HG02642 (cell line): ENCODE measurements around the gene TRIM54.
"Not testable (repeated sequence)": the region's sequence is repeated elsewhere in the genome, so short reads cannot be mapped to it uniquely, and the experiment has no call there.

Experiments used
- ATAC-seq: cut with Tn5 transposase; IDR thresholded peaks from one replicate; pipeline ENCODE4 v1.9.1; 2021; ENCODE audit warnings: mild to moderate bottlenecking; ENCODE audit not compliant: unreplicated experiment, poor library complexity

The TRIM54 gene

DNA sequence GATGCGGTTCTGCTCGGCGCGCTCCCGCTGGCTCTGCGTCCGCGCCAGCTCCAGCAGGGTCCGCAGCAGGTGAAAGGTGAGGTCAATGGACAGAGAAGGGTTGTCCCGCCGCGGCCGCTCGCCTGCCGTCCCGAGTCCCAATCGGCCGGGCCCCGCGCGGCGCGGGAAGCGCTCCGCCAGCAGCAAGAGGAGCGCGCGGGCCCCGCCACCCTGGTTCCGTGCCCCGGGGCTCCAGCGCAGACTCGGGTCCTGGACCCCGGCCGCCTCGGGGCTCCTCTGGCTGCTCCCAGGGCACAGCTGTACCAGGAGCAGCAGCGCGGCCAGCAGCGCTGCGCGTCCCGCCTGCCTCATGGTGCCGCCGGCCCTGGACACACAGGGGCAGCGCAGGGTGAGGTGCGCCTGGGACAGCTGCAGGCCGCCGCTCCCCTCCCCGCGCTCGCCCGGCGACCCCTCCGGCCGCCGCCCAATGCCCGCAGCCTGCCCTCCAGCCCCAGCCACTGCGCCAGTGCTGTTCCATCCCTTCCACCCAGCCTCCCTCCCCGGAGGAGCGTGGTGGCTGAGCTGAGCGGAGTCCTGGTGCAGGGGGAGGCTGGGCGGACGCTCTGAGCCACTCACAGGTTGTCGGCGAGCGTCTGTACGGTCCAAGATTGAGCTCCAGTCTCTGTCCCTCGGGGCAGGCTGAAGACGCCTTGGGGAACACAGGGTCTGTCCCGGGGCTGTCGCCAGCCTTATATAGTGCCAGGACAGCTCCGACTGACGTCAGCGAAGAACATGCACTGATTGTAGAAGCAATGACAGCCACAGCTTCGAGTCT lies 25.5 kb downstream of the TRIM54 start:
- no peak for ATAC-seq

DNA sequence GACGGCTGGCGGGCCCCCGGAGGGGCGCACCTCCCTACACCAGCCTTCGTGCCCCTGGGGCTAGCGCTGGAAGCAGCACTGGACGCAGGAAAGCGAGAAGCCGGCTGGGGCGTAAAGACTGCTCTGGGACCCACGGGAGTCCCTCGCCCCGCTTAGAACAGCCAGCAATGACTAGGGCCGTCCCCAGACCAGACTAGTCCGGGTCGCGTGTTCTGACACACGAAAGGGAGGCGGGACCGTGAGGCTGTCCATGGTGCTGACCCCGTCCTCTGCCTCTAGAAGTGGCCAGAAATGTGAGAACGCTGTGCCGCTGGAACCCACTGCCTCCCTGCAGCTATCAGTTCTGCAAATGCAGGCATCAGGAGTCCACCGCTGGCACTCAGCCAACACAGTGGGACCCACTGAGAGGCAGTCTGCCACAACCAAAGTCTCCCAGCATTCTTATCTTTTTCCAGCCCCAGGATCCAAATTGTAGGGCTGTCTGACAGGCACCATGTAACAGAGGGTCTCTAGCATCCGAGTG lies 26.2 kb downstream of the TRIM54 start, which contains the start of gene UCN:
Gene UCN (minus strand): TSS at position 87 of the 523 bp plus-strand sequence. CDS start 550 bp downstream, outside the sequence.
- no peak for ATAC-seq

GRCh38 chr2:27309651-27310050 lies 27.4 kb downstream of the TRIM54 start:
- no peak for ATAC-seq

DNA sequence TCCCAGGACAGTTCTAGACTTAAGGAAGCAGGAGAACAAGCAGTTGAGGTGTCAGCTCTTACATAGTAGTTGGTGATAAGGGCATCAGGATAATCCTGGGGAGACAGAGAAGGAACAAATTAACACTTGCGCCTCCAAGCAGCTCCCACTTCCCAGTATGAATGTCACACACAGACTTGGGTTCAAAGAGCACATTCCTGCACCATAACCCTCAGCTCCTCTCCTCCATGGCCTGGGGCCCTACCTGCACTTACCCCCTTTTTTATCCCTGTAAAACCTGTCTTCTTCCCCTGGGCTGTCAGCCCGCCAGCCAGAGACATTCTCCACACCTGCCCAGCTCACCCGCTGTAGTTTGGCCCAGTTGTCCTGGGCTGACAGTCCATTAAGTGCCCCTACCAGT lies 29.9 kb downstream of the TRIM54 start:
- no peak for ATAC-seq

DNA sequence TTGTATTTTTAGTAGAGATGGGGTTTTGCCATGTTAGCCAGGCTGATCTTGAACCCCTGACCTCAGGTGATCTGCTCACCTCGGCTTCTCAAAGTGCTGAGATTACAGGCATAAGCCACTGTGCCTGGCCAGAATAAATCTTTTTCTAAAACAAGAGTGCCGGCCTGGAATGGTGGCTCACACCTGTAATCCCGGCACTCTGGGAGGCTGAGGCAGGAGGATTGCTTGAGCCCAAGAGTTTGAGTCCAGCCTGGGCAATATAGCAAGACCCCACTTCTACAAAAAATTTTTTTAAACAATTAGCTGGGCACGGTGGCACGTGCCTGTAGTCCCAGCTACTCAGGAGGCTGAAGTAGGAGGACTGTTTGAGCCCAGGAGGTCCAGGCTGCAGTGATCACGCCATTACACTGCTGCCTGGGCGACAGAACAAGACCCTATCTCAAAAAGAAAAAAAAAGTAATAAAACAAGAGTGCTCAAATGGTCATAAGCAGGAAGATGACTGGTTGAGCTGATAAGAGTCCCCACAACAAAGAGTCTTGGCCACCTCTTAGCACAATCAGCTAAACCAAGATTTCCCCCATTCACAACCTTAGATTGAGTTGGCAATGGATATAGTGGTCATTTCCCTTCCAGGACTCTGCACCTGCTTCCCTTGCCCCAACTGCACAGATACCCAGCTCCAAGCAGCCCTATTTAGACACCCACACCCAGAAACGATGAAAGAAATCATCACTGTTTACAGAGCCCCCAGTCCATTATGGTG lies 31.8 kb downstream of the TRIM54 start:
- ATAC-seq = no peak

GRCh38 chr2:27314709-27315108 lies 32.5 kb downstream of the TRIM54 start:
- ATAC-seq = no peak

DNA sequence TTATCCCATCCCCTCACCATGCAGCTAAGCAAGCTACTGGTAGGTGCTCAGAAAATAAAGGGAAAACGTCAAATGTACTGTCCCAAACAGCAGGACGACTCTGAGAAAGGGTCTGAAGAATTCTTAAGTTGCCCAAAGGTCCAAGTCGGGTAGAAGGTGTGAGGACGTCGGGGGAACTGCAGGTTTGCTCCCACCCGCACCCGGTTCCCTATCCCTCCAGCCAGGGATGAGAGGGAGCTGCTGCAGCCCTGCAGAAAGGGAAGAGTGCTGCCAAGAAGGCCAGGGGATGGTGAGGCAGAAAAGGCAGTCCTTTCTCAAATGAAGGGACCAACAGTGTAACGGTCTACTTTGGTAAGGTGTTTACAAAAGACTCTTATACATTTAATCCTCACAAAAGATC lies 32.9 kb downstream of the TRIM54 start:
- ATAC-seq = no peak

GRCh38 chr2:27316655-27317412 lies 34.6 kb downstream of the TRIM54 start:
- no peak for ATAC-seq

GRCh38 chr2:27319839-27320238 lies 37.6 kb downstream of the TRIM54 start:
- ATAC-seq = not testable (repeated sequence)

GRCh38 chr2:27320958-27321543 lies 38.8 kb downstream of the TRIM54 start:
- no peak for ATAC-seq

- peak; percentile 18 for ATAC-seq
Measured at GRCh38 chr2:27322301-27322765, 40.1 kb downstream of the TRIM54 start.

DNA sequence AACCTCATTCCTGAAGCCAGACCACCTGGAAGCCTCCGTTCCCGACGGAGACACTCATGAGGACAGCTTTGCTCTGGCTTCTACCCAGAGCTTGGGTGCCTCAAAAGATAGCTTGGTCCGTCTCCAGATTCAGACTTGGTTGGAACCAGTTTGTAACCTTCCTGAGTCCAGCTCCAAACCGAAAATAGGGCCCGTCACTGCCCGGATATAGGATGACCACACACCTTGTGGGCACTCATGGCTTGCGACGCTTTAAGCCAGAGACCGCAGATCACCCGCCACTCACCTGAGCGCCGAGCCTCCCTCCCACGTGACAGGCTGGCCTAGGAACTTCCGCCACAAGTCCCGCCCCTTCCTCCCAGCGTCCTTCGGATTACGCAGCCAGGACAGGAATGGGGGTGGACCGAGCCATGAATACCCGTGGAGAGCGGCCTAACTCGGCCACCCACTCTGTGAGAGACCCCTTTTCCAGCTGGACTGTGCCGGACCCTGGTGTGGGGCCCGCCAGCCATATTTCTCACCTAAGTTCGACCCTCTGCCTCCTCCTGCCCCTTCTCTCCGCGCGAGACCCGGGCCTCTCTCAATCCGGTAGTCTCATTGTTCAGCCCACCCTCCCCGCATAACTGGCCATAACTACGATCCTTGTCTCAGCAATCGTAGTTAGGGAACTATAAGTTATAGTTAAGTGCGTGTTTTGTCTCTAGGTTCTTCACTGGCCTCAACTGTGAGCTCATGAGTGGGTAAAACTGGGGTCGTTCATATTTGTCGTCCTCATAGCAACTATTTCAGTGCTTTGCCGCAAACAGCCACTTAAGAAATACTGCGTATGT lies 40.8 kb downstream of the TRIM54 start, which contains the start of gene MPV17:
Gene MPV17 (minus strand): TSS at position 332 of the 830 bp plus-strand sequence. CDS start 580 bp downstream, outside the sequence.
- ATAC-seq = peak; percentile 92

- ATAC-seq = no peak
Measured at GRCh38 chr2:27323596-27324285, 41.5 kb downstream of the TRIM54 start.

GRCh38 chr2:27324720-27325119 lies 42.5 kb downstream of the TRIM54 start:
- ATAC-seq = no peak

DNA sequence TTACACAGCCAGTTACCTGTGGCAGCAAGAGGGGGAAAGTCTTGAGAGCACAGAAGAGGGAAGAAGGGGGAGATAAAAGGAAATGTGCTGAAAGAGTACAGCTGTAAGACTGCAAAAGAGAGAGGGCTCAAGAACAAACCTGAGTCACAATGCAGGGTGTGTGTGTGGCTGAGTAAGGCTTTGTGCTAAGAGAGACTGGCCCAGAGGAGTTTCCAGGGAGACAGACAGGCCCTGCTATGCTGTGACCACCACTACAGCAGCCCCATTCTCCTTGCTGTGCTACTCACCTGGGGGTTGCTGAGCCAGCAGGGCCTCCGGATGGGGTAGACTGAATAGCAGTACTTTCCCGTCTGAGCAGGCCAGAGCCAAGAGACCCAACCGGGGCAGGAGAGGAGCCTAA lies 53.1 kb downstream of the TRIM54 start:
- no peak for ATAC-seq

- ATAC-seq = no peak
Measured at GRCh38 chr2:27336173-27336572, 53.9 kb downstream of the TRIM54 start.

DNA sequence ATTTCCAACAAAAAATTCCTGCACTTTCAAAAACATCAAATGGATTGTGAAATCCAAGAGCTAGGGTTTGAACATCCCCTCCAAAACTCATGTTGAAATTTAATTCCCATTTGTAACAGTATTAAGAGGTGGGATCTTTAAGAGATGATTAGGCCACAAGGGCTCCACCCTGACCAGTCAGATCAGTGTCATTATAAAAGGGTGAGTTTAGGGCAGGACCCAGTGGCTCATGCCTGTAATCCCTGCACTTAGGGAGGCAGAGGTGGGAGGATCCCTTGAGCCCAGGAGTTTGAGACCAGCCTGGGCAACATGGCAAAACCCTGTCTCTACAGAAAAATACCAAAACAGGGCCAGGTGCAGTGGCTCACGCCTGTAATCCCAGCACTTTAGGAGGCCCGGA lies 65.4 kb downstream of the TRIM54 start:
- no peak for ATAC-seq

GRCh38 chr2:27350106-27350693 lies 68.0 kb downstream of the TRIM54 start:
- ATAC-seq = no peak
